NCI-H1048 (cell line): ENCODE data around the gene CEACAM16.

Source experiments
- DNase-seq: peaks from one replicate; lab custom pipeline; 2025; lab: John Stamatoyannopoulos, UW

The CEACAM16 gene

GRCh38 chr19:44725251-44725650, 26.3 kb downstream of the CEACAM16 start:
- DNase-seq: no peak

- no peak for DNase-seq
These were observed 26.7 kb downstream of the CEACAM16 start for GRCh38 chr19:44725684-44726083.

GRCh38 chr19:44726465-44726864, 27.5 kb downstream of the CEACAM16 start:
- DNase-seq: no peak

GRCh38 chr19:44728178-44728577, 29.2 kb downstream of the CEACAM16 start:
- no peak for DNase-seq

- no peak for DNase-seq
These were observed 30.6 kb downstream of the CEACAM16 start for GRCh38 chr19:44729516-44730033.

- no peak for DNase-seq
These were observed 32.1 kb downstream of the CEACAM16 start for GRCh38 chr19:44731081-44731480.

- no peak for DNase-seq
These were observed 32.7 kb downstream of the CEACAM16 start for GRCh38 chr19:44731622-44732021.

GRCh38 chr19:44732235-44733014, 33.5 kb downstream of the CEACAM16 start:
- no peak for DNase-seq

- DNase-seq: no peak
These were observed 35.4 kb downstream of the CEACAM16 start for GRCh38 chr19:44734357-44734756.

GRCh38 chr19:44735011-44735410, 36.1 kb downstream of the CEACAM16 start:
- no peak for DNase-seq

GRCh38 chr19:44737238-44738071, 38.5 kb downstream of the CEACAM16 start:
- no peak for DNase-seq

- DNase-seq: no peak
These were observed 39.2 kb downstream of the CEACAM16 start for GRCh38 chr19:44738136-44738535.

- no peak for DNase-seq
These were observed 39.9 kb downstream of the CEACAM16 start for GRCh38 chr19:44738603-44739558.

- DNase-seq: no peak
These were observed 41.4 kb downstream of the CEACAM16 start for GRCh38 chr19:44740351-44740824.

GRCh38 chr19:44741258-44741731, 42.3 kb downstream of the CEACAM16 start:
- DNase-seq: no peak

- DNase-seq: no peak
These were observed 42.9 kb downstream of the CEACAM16 start for GRCh38 chr19:44741841-44742329.

- DNase-seq: no peak
These were observed 43.5 kb downstream of the CEACAM16 start for GRCh38 chr19:44742330-44743061.

GRCh38 chr19:44744871-44745332, 46.0 kb downstream of the CEACAM16 start:
- DNase-seq: no peak

GRCh38 chr19:44745341-44745831, 46.4 kb downstream of the CEACAM16 start:
- DNase-seq: no peak

- DNase-seq: no peak
These were observed 47.1 kb downstream of the CEACAM16 start for GRCh38 chr19:44745887-44746600.
